Central memory CD8-positive, alpha-beta T cell (primary cell): Measurements from ENCODE around the gene ATXN7.

ENCODE experiments used
- ATAC-seq: fragments of 150-1000 bp; cut with Tn5 transposase; replicated peaks from 2 replicates; pipeline ENCODE4 v1.10.0; 2022; ENCODE audit warnings: mild to moderate bottlenecking, moderate FRiP score, moderate number of reproducible peaks; ENCODE audit not compliant: poor library complexity, severe bottlenecking; ENCODE audit errors: extremely low read depth
- DNase-seq, 2 donors: peaks; one replicate each; pipeline ENCODE4 v3.0.0; 2021; ENCODE audit warnings: low spot score in 2 of 2
- H3K27ac Mint-ChIP-seq: one replicate; pipeline ENCODE4 v1.8.0; 2022; ENCODE audit warnings: low read depth, mild to moderate bottlenecking, moderate library complexity, mixed read lengths
- H3K27me3 Mint-ChIP-seq: one replicate; pipeline ENCODE4 v1.8.0; 2022; ENCODE audit warnings: mixed read lengths
- H3K36me3 Mint-ChIP-seq: one replicate; pipeline ENCODE4 v1.8.0; 2022; ENCODE audit warnings: mild to moderate bottlenecking, moderate library complexity, mixed read lengths; ENCODE audit not compliant: insufficient read depth
- H3K4me1 Mint-ChIP-seq: one replicate; pipeline ENCODE4 v1.8.0; 2022; ENCODE audit warnings: mixed read lengths
- H3K4me3 Mint-ChIP-seq: one replicate; pipeline ENCODE4 v1.8.0; 2022; ENCODE audit warnings: mild to moderate bottlenecking, moderate library complexity, mixed read lengths
- H3K9me3 Mint-ChIP-seq: one replicate; pipeline ENCODE4 v1.8.0; 2022; ENCODE audit warnings: mixed read lengths

The ATXN7 gene

DNA sequence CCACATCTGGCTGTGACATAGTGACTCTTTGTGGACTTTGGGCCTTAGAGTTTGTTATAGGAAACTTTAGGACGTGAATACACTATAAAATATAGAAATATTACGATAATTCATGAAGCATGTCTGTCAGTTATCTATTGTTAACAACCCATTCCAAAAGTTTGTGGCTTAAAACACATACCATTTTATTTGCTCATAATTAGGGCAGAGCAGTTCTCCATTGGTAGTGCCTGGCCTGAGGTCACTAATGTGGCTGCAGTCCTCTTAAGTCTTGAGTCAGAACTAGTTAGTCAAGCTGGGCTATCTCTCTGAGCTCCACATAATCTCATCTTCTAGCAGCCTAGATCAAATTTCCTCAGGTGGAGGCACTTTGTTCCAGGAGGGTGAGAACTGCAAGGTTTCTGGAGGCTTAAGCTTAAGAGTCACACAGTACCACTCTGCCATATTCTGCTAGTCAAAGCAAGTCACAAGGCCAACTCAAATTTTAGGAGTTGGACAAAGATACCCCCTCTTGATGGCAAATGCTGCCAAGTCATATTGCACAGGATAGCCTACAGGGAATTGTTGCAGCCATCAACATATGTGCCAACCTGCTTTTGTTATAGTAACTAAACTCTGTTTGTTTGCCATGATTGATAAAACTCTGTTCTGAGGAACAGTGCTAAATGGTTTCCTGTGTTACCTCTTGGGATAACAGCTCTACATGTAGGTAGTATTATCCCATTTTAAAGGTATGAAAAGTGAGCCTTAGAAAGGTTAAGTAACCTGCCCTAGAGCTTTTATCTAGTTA lies 8.7 kb downstream of the ATXN7 start:
- DNase-seq (no peak), ATAC-seq (no peak)
- no peak overlapping the region for H3K27ac Mint-ChIP-seq
- no peaks in the 10 kb centered on the region for H3K9me3 Mint-ChIP-seq
- peaks cover 63% of the 10 kb centered on the region for H3K4me1 Mint-ChIP-seq
- H3K4me3 Mint-ChIP-seq, result no peak overlapping the region
- peaks cover 3% of the 10 kb centered on the region for H3K36me3 Mint-ChIP-seq
- H3K27me3 Mint-ChIP-seq, result no peaks in the 10 kb centered on the region

DNA sequence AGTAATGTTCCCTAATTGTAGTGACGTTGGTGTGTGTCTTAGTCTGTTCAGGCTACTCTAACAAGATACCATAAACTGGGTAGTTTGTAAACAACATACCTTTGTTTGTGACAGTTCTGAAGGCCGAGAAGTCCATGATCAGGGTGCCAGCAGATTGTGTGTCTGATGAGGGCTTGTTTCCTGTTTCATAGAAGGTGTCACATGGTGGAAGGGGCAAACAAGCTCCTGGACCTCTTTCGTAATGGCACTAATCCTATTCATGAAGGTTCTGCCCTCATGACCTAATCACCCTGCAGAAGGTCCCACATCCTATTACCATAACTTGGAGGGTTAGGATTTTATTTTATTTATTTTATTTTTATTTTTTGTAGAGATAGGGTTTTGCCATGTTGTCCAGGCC lies 11.1 kb downstream of the ATXN7 start:
- Mint-ChIP-seq H3K36me3 (peaks cover 3% of the 10 kb centered on the region), H3K27me3 (no peaks in the 10 kb centered on the region), H3K4me3 (no peak overlapping the region), H3K9me3 (no peaks in the 10 kb centered on the region), H3K4me1 (peaks cover 67% of the 10 kb centered on the region), H3K27ac (no peak overlapping the region)
- DNase-seq (no peak), ATAC-seq (no peak)

DNA sequence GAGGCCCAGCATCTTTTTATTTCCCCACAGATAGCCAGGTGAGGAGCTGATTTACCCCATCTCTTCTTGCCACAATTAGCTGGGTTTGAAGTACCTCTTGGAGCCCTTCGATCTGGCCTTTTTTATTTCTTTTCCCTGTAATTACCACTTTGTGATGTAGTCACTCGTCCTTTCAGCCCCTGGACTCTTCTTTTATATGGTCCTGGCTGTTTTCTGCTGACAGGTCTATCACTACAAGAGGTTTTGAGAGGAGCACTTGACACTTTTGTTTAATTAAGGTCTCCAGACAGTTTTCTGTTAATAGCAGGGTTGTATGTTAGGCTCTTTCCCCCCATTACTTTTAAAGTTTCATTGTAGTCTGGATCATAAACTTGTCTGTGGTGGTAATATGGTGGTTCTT lies 11.8 kb downstream of the ATXN7 start:
- no peaks in the 10 kb centered on the region for H3K9me3 Mint-ChIP-seq

DNA sequence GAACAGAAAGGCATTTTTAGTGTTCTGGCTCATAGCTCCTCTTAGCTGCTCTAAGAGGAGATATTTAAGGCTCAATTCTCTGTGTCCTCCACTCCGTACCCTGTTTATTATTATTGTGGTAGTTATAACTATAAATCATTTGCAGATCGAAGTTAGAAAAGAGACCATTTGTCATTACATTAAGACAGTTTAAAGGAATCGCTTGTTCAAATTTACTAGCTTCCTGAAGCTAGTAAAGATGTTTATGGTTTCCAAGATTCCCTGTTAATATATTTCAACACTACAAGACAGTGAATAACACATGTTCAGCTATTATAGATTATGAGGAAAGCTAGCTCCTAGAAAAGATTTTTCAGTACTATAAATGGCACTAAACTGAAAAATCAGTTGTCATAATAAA lies 12.6 kb downstream of the ATXN7 start:
- ATAC-seq (no peak), DNase-seq (no peak)
- Mint-ChIP-seq H3K4me1 (peaks cover 69% of the 10 kb centered on the region), H3K27me3 (no peaks in the 10 kb centered on the region), H3K4me3 (no peak overlapping the region), H3K36me3 (peaks cover 3% of the 10 kb centered on the region), H3K27ac (no peak overlapping the region), H3K9me3 (no peaks in the 10 kb centered on the region)

More for the DNA sequence above, 11.8 kb downstream of the ATXN7 start:
- H3K27ac Mint-ChIP-seq, result no peak overlapping the region
- H3K27me3 Mint-ChIP-seq, result no peaks in the 10 kb centered on the region
- H3K4me3 Mint-ChIP-seq, result no peak overlapping the region
- no peak for DNase-seq
- peaks cover 68% of the 10 kb centered on the region for H3K4me1 Mint-ChIP-seq
- peaks cover 3% of the 10 kb centered on the region for H3K36me3 Mint-ChIP-seq
- ATAC-seq, result no peak

DNA sequence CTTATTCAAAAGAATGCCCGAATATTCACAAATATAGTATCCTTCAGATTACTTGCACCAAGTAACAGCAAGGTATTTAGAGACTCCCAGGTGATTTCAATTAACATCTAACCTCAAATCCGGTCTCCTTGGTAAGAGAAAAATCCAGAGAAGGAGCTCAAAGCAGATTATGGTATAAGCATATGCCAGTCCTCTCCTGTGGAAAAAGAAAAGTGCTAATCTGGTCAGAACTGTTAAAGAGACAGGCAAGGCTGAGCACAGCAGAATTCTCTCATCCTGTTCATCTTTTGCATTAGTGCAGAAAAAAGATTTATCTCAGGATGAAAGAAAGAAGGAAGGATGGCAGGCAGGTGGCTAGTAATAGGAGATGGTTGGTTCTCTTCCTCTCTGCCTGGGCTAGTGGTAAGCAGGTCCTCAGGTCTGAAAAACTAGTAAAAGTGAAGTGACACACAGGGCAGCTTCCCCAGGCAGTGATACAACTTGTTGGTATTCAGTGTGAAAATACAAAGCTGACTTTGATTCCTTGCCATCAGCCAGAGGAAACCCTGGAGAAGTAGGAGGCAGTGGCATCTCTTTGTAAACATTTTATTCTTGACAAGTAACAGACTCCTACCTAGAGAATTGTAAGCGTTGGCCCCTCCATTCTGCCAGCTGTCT lies 14.2 kb downstream of the ATXN7 start:
- H3K27ac Mint-ChIP-seq, result peak overlapping the region; percentile 2
- no peak overlapping the region for H3K4me3 Mint-ChIP-seq
- no peaks in the 10 kb centered on the region for H3K27me3 Mint-ChIP-seq
- H3K9me3 Mint-ChIP-seq, result no peaks in the 10 kb centered on the region
- ATAC-seq, result no peak
- DNase-seq, result no peak
- peaks cover 67% of the 10 kb centered on the region for H3K4me1 Mint-ChIP-seq
- H3K36me3 Mint-ChIP-seq, result peaks cover 3% of the 10 kb centered on the region

DNA sequence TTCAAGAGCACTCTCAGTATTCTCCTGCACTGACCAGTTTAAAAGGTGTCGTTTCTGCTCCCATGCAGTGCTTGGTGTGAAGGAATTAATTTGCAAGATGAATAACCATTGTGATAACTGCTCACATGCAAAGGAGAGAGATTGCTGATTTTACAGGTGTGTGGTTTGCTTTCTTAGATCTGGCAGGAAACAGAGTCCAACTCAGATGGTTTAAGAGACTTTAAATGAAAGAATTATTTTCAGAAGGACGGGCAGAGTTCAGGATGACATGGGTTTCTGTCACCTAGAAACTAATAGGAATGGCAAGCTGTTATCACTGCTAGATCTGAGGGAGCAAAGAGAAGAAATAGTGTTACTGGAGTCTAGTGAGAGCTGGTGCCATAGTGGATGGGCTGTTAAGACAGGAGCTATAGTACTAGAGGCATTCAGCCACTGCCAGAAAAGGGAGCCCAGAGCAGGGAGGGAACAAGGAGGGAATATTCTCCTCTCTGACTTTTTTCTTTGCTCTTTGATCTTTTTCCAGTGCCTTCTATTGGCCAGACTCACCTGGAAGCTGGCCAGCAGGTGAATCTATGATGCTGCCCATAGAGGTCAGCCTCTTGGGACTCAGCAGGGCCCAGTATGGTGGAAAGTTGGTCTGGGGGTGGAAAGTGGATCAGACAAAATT lies 14.9 kb downstream of the ATXN7 start:
- H3K27ac Mint-ChIP-seq, result peak overlapping the region; percentile 2
- H3K27me3 Mint-ChIP-seq, result no peaks in the 10 kb centered on the region
- peaks cover 67% of the 10 kb centered on the region for H3K4me1 Mint-ChIP-seq
- DNase-seq, result no peak
- ATAC-seq, result no peak
- peaks cover 3% of the 10 kb centered on the region for H3K36me3 Mint-ChIP-seq
- no peak overlapping the region for H3K4me3 Mint-ChIP-seq
- no peaks in the 10 kb centered on the region for H3K9me3 Mint-ChIP-seq

DNA sequence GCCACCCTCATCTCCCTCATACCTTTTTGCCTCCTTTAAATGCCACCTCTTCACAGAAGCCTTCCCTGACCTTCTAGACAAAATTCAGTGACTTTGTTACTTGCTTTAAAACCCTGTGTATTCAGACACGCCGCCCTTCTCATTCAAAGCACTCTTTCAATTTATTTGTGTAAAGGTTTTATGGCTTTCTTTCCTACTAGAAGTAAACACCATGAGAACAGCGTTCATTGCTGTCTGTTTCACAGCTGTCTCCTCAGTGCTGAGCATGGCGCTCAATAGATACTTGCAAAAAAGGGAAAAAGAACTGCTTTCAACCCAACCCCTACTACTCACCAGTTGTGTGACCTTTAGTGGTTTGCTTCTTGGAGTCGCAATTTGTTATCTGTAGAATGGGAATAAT lies 17.0 kb downstream of the ATXN7 start:
- no peak for ATAC-seq
- peak overlapping the region; percentile 5 for H3K27ac Mint-ChIP-seq
- no peak overlapping the region for H3K4me3 Mint-ChIP-seq
- no peaks in the 10 kb centered on the region for H3K9me3 Mint-ChIP-seq
- H3K36me3 Mint-ChIP-seq, result no peaks in the 10 kb centered on the region
- H3K27me3 Mint-ChIP-seq, result no peaks in the 10 kb centered on the region
- DNase-seq, result no peak
- H3K4me1 Mint-ChIP-seq, result peaks cover 60% of the 10 kb centered on the region

DNA sequence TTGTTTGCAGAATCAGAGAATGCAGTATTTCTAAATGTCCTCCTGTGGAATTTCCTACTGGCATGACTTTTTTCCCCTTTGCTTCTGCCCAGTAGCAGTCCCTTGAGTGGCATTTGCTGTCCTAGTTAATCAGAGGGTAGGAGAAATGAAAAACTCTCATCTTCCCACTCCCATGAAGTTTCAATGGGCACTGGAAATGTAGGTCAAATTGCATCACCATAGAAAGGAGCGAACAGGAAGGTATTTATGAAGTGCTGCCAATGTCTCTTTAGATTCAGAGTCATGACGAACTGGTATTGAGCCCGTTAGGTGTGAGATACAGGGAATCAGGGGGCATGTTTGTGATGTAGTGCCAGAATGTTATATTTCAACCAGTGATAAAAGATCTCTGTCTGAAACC lies 23.2 kb downstream of the ATXN7 start:
- no peak for DNase-seq
- no peak overlapping the region for H3K27ac Mint-ChIP-seq
- no peak overlapping the region for H3K4me3 Mint-ChIP-seq

DNA sequence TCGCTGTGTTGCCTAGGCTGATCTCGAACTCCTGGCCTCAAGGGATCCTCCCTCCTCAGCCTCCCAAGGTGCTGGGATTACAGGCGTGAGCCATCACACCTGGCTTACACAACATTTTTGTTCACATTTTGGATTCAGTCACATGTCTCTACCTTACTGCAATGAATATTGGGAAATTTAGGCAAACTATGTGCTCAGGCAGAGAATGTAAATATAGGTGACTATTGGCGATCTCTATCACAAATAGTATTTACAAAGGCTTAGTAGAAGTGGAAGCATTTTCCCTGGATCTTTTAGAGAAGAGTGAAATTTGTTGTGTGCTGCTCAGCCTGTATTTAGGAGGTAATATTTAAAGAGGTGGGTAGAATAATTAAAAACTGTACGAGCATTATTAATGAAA lies 27.9 kb downstream of the ATXN7 start:
- peaks cover 47% of the 10 kb centered on the region for H3K4me1 Mint-ChIP-seq
- DNase-seq (no peak), ATAC-seq (no peak)
- no peaks in the 10 kb centered on the region for H3K27me3 Mint-ChIP-seq
- H3K9me3 Mint-ChIP-seq, result no peaks in the 10 kb centered on the region
- no peak overlapping the region for H3K27ac Mint-ChIP-seq
- no peak overlapping the region for H3K4me3 Mint-ChIP-seq
- peaks cover 3% of the 10 kb centered on the region for H3K36me3 Mint-ChIP-seq

More for the DNA sequence above, 23.2 kb downstream of the ATXN7 start:
- H3K4me1 Mint-ChIP-seq, result peaks cover 38% of the 10 kb centered on the region
- no peak for ATAC-seq
- peaks cover 3% of the 10 kb centered on the region for H3K36me3 Mint-ChIP-seq
- H3K9me3 Mint-ChIP-seq, result no peaks in the 10 kb centered on the region
- no peaks in the 10 kb centered on the region for H3K27me3 Mint-ChIP-seq

DNA sequence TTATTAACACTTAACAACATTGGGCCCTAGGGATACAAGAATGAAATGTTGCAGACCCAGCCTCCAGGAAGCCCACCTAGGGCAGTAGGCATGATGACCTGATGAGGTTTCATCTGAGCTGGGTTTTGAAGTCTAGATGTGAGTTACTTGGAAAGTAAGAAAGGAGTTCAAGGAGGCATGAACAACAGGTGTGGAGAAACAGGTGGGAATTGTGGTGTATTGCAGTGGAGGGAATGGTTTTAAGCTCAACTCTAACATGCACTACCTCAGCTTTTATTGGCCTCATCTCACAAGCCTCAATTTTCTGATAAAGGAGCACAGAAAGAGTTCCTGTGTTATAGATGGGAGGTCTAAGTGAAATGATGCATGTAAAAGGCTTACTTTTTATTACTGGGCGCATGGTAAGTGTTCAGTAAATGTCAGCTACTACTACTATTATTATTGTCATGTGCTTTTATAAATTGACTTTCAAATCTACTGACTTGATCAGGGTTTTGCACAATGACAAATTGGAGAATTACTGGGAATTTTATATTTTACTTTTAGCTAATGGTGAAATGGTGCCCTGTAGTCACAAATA lies 29.2 kb downstream of the ATXN7 start:
- no peaks in the 10 kb centered on the region for H3K27me3 Mint-ChIP-seq
- H3K4me1 Mint-ChIP-seq, result peaks cover 46% of the 10 kb centered on the region
- no peak overlapping the region for H3K27ac Mint-ChIP-seq
- no peaks in the 10 kb centered on the region for H3K9me3 Mint-ChIP-seq
- DNase-seq, result no peak
- H3K36me3 Mint-ChIP-seq, result peaks cover 3% of the 10 kb centered on the region
- no peak for ATAC-seq
- no peak overlapping the region for H3K4me3 Mint-ChIP-seq

DNA sequence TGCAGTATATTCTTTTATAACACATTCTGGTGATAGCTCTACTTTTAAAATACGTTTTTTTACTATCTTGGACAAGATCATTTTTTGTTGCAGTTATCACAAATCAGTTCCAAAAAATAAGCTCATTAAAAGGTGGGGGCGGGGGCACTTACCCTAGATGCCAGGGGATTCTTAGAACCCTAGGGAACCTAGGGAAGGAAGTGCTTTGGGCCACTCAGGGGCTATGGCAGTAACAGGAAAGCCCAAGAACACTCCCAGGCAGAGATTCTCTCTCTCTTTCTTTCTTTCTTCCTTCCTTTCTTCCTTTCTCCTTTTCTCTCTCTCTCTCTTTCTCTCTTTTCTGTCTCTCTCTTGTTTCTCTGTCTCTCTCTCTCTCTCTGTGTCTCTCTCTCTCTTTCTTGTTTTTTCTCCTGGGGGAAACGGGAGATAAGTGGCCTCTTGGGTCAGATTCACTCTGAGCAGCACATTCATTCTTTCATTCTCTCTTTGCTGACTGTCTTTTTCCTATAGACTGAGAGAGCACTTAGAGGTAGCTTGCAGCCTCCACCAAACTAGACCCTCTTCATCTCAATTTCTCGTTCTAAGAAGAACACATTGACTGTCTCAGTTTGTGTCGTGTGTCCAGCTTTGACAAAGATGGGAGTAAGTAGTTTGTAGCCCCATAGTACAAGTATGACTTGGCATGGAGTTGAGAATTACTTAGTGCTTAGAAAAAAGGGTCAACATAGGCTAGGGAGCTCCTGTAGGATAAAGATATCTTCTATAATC lies 31.9 kb downstream of the ATXN7 start:
- Mint-ChIP-seq H3K27me3 (no peaks in the 10 kb centered on the region), H3K27ac (peak overlapping the region; percentile 9), H3K36me3 (peaks cover 7% of the 10 kb centered on the region), H3K4me1 (peaks cover 52% of the 10 kb centered on the region), H3K4me3 (no peak overlapping the region), H3K9me3 (no peaks in the 10 kb centered on the region)
- no peak for ATAC-seq
- no peak for DNase-seq

DNA sequence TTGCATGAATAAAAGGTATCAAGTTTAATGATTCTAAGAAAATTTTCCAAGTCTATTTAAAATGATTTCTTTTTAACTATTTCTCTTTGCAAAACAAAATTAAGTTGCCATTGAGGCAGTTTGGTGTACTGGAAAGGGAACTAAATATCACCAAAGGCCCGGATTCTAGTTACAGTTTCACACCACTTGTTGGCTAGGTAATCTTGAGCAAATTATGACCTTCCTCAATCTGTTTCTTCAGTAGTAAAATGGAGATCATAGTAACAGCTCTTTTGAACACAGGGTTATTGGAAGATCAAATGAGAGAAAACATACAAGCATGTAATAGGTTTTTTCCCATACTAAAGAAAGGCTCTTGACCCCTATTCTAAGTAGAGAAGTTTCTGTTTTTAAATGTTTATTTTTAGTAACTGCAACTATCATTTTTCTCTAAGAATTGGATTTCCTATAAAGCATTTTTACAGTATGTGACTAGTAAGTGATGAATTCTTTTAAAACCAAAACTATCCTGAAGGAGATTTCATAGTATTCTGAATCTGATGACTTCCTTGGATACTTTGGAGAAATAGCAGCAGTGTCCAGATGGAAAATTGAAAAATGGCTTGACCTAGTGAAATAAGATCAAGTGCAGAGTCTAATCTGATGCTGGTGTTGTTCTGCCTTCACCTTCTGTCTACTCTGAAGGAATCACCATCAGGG lies 32.8 kb downstream of the ATXN7 start:
- ATAC-seq (no peak), DNase-seq (no peak)
- Mint-ChIP-seq H3K4me1 (peaks cover 51% of the 10 kb centered on the region), H3K36me3 (peaks cover 7% of the 10 kb centered on the region), H3K27ac (peak overlapping the region; percentile 85), H3K9me3 (no peaks in the 10 kb centered on the region), H3K27me3 (no peaks in the 10 kb centered on the region), H3K4me3 (no peak overlapping the region)
